HEK293T (cell line): ENCODE results near the gene ZSCAN22.
A peak's percentile ranks its signal among the peaks of the same experiment; 100 is the strongest.

Source experiments
- CTCF ChIA-PET: fragments of 350-600 bp; formaldehyde crosslinking; extraction: SDS; loops from one replicate; lab custom pipeline; 2021; ENCODE audit warnings: antibody characterized with exemption, inconsistent platforms; lab: Yijun Ruan, JAX
- POLR2A ChIA-PET: fragments of 350-600 bp; formaldehyde crosslinking; extraction: SDS; loops from one replicate; lab custom pipeline; 2020; ENCODE audit warnings: antibody characterized with exemption, inconsistent platforms; lab: Yijun Ruan, JAX
- DNase-seq: peaks from one replicate; pipeline ENCODE4 v3.0.0; 2012; ENCODE audit warnings: mixed read lengths; ENCODE audit errors: extremely low spot score
- ARNT ChIP-seq: fragments of 450-650 bp; IDR thresholded peaks from 2 replicates; pipeline ENCODE4 v1.6.1; 2017; ENCODE audit warnings: mild to moderate bottlenecking
- BHLHE40 ChIP-seq: fragments of 450-650 bp; IDR thresholded peaks from 2 replicates; pipeline ENCODE4 v1.6.1; 2016; ENCODE audit warnings: mild to moderate bottlenecking, moderate library complexity, borderline replicate concordance
- CTBP1 ChIP-seq: fragments of 450-650 bp; IDR thresholded peaks from 2 replicates; pipeline ENCODE4 v1.6.1; 2016; ENCODE audit warnings: borderline replicate concordance
- ELF4 ChIP-seq: fragments of 450-650 bp; IDR thresholded peaks from 2 replicates; pipeline ENCODE4 v1.6.1; 2017; ENCODE audit warnings: antibody characterized with exemption
- FOXA1 ChIP-seq: fragments of 450-650 bp; IDR thresholded peaks from 2 replicates; pipeline ENCODE4 v1.6.1; 2016; ENCODE audit warnings: mild to moderate bottlenecking
- FOXK2 ChIP-seq: fragments of 450-650 bp; IDR thresholded peaks from 2 replicates; pipeline ENCODE4 v1.6.1; 2016; ENCODE audit warnings: mild to moderate bottlenecking
- FOXM1 ChIP-seq: fragments of 450-650 bp; IDR thresholded peaks from 2 replicates; pipeline ENCODE4 v1.6.1; 2017; ENCODE audit warnings: mild to moderate bottlenecking, borderline replicate concordance
- HDGF ChIP-seq: fragments of 450-650 bp; IDR thresholded peaks from 2 replicates; pipeline ENCODE4 v1.6.1; 2017; ENCODE audit warnings: antibody characterized with exemption, borderline replicate concordance
- L3MBTL2 ChIP-seq: fragments of 450-650 bp; conservative IDR thresholded peaks from 2 replicates; pipeline ENCODE4 v1.6.1; 2016; ENCODE audit warnings: mild to moderate bottlenecking
- LEF1 ChIP-seq: fragments of 450-650 bp; IDR thresholded peaks from 2 replicates; pipeline ENCODE4 v1.6.1; 2017; ENCODE audit warnings: mild to moderate bottlenecking, borderline replicate concordance
- NFRKB ChIP-seq: fragments of 450-650 bp; IDR thresholded peaks from 2 replicates; pipeline ENCODE4 v1.6.1; 2016; ENCODE audit warnings: mild to moderate bottlenecking, moderate library complexity
- PKNOX1 ChIP-seq: fragments of 450-650 bp; IDR thresholded peaks from 2 replicates; pipeline ENCODE4 v1.6.1; 2016
- SP1 ChIP-seq: fragments of 450-650 bp; IDR thresholded peaks from 2 replicates; pipeline ENCODE4 v1.6.1; 2017
- SUZ12 ChIP-seq: fragments of 450-650 bp; IDR thresholded peaks from 2 replicates; pipeline ENCODE4 v1.6.1; 2016; ENCODE audit warnings: mild to moderate bottlenecking
- TARDBP ChIP-seq: fragments of 450-650 bp; IDR thresholded peaks from 2 replicates; pipeline ENCODE4 v1.6.1; 2016
- ZNF384 ChIP-seq: fragments of 450-650 bp; IDR thresholded peaks from 2 replicates; pipeline ENCODE4 v1.6.1; 2016

Gene ZSCAN22

GRCh38 chr19:58382997-58383603 lies 56.3 kb downstream of the ZSCAN22 start:
- POLR2A ChIA-PET, result interaction anchor here (0.9 to 1.5 kb wide), 2 partner anchors 21 to 136 kb away, joined by 3 to 4 read pairs; partner anchors contain the start of gene ZNF497
- no peak for DNase-seq
- TF ChIP-seq ELF4, result no peak
- TF ChIP-seq CTBP1, result no peak
- CTCF ChIA-PET, result no interaction called here

GRCh38 chr19:58385313-58385890 lies 58.6 kb downstream of the ZSCAN22 start:
- TF ChIP-seq ARNT (no peak), SUZ12 (no peak), HDGF (no peak), FOXM1 (no peak), SP1 (no peak), ZNF384 (no peak), TARDBP (no peak), PKNOX1 (no peak), L3MBTL2 (no peak), FOXA1 (no peak), BHLHE40 (no peak), FOXK2 (no peak), CTBP1 (no peak), LEF1 (no peak), NFRKB (no peak)
- POLR2A ChIA-PET, result interaction anchor here (2.0 to 3.5 kb wide), 2 partner anchors 22 to 170 kb away, joined by 6 to 21 read pairs; partner anchors contain the start of genes CHMP2A and ZNF497
- no peak for DNase-seq
- CTCF ChIA-PET, result no interaction called here

- POLR2A ChIA-PET, result interaction anchor here (0.7 to 3.5 kb wide), 3 partner anchors 12 to 169 kb away, joined by 3 to 21 read pairs (median 6); partner anchors contain the start of genes CHMP2A and ZNF497
- TF ChIP-seq LEF1 (no peak), ELF4 (no peak), SUZ12 (no peak), ARNT (no peak), ZNF384 (no peak), HDGF (no peak), FOXA1 (no peak), FOXK2 (no peak), FOXM1 (no peak), CTBP1 (no peak), TARDBP (no peak), NFRKB (no peak), L3MBTL2 (no peak)
- CTCF ChIA-PET, result no interaction called here
- no peak for DNase-seq
Measured at GRCh38 chr19:58385891-58386575, 59.2 kb downstream of the ZSCAN22 start.

- peak; percentile 98 for DNase-seq
- no peak for TF ChIP-seq ARNT
- TF ChIP-seq ELF4, result peak; percentile 94
- TF ChIP-seq SUZ12, result no peak
- TF ChIP-seq L3MBTL2, result peak; percentile 92
- POLR2A ChIA-PET, result interaction anchor here (0.7 to 3.5 kb wide), 4 partner anchors 13 to 169 kb away, joined by 3 to 21 read pairs (median 4); partner anchors contain the start of genes CHMP2A, ZNF497 and ZNF584
- CTCF ChIA-PET, result no interaction called here
Measured at GRCh38 chr19:58386576-58387337, 60.0 kb downstream of the ZSCAN22 start, which contains the start of gene RPS5. Gene RPS5 (plus strand): TSS chr19:58387269. CDS start chr19:58388138, 869 bp downstream.

GRCh38 chr19:58387338-58388174 lies 60.8 kb downstream of the ZSCAN22 start:
- DNase-seq, result no peak
- no peak for TF ChIP-seq NFRKB
- TF ChIP-seq CTBP1, result no peak
- TF ChIP-seq PKNOX1, result no peak
- TF ChIP-seq ZNF384, result no peak
- TF ChIP-seq LEF1, result no peak
- no peak for TF ChIP-seq ELF4
- no peak for TF ChIP-seq FOXA1
- TF ChIP-seq FOXK2, result no peak
- CTCF ChIA-PET, result interaction anchor here (0.6 kb wide), 1 partner anchor 141 kb away, joined by 3 read pairs; no protein-coding TSS in a partner anchor
- POLR2A ChIA-PET, result interaction anchor here (0.6 to 3.5 kb wide), 5 partner anchors 16 to 194 kb away, joined by 3 to 21 read pairs (median 4); partner anchors contain the start of genes ZNF497 and ZNF584

GRCh38 chr19:58388175-58388526 lies 61.4 kb downstream of the ZSCAN22 start:
- TF ChIP-seq NFRKB (no peak), CTBP1 (no peak), PKNOX1 (no peak), TARDBP (no peak), SP1 (no peak), BHLHE40 (no peak), FOXK2 (no peak), ELF4 (no peak), FOXA1 (no peak)

More at GRCh38 chr19:58388175-58388526, 61.4 kb downstream of the ZSCAN22 start:
- CTCF ChIA-PET, result no interaction called here
- POLR2A ChIA-PET, result interaction anchor here (0.9 to 3.5 kb wide), 3 partner anchors 25 to 194 kb away, joined by 3 to 21 read pairs (median 4); partner anchors contain the start of gene ZNF497
- no peak for DNase-seq
